SK-N-SH treated with all-trans-retinoic acid at 6 μM for 48 hours (cell line): ENCODE results near the gene ETS1.

ENCODE experiments used
- ATAC-seq: fragments of 200-7000 bp; cut with Tn5 transposase; 3 replicates; pipeline ENCODE4 v1.9.1; 2020; ENCODE audit warnings: mild to moderate bottlenecking, moderate library complexity
- ARNTL ChIP-seq: fragments of 450-650 bp; formaldehyde crosslinking; IDR thresholded peaks from 2 replicates; pipeline ENCODE4 v1.5.0; 2020; ENCODE audit warnings: low read depth, mild to moderate bottlenecking, moderate library complexity, borderline replicate concordance
- BACH2 ChIP-seq: fragments of 250-450 bp; sonication (Bioruptor Pico); IDR thresholded peaks from 2 replicates; pipeline ENCODE4 v1.9.0; 2021; ENCODE audit warnings: mild to moderate bottlenecking, borderline replicate concordance
- CSDC2 ChIP-seq: fragments of 250-450 bp; sonication (Bioruptor Pico); IDR thresholded peaks from 2 replicates; pipeline ENCODE4 v1.5.0; 2020; ENCODE audit warnings: mild to moderate bottlenecking, moderate library complexity
- ESRRG ChIP-seq: fragments of 250-450 bp; sonication (Bioruptor Pico); IDR thresholded peaks from 2 replicates; pipeline ENCODE4 v1.6.1; 2021; ENCODE audit warnings: mild to moderate bottlenecking
- GLIS3 ChIP-seq: fragments of 250-450 bp; sonication (Bioruptor Pico); IDR thresholded peaks from 2 replicates; pipeline ENCODE4 v1.5.0; 2020; ENCODE audit warnings: mild to moderate bottlenecking, moderate library complexity
- ISL1 ChIP-seq: fragments of 250-450 bp; sonication (Bioruptor Pico); IDR thresholded peaks from 2 replicates; pipeline ENCODE4 v2.1.2; 2022; ENCODE audit warnings: mild to moderate bottlenecking, moderate library complexity
- PPARA ChIP-seq: fragments of 250-450 bp; sonication (Bioruptor Pico); IDR thresholded peaks from 2 replicates; pipeline ENCODE4 v1.5.0; 2020; ENCODE audit warnings: mild to moderate bottlenecking, borderline replicate concordance
- RARB ChIP-seq: fragments of 250-450 bp; sonication (Bioruptor Pico); IDR thresholded peaks from 2 replicates; pipeline ENCODE4 v1.8.0; 2021; ENCODE audit warnings: mild to moderate bottlenecking, moderate library complexity
- SNAI2 ChIP-seq: fragments of 250-450 bp; sonication (Bioruptor Pico); IDR thresholded peaks from 2 replicates; pipeline ENCODE4 v1.5.0; 2020; ENCODE audit warnings: mild to moderate bottlenecking, moderate library complexity
- TCF4 ChIP-seq: fragments of 250-450 bp; sonication (Bioruptor Pico); IDR thresholded peaks from 2 replicates; pipeline ENCODE4 v1.8.0; 2021; ENCODE audit warnings: mild to moderate bottlenecking, moderate library complexity, borderline replicate concordance
- TOX ChIP-seq: fragments of 250-450 bp; sonication (Bioruptor Pico); IDR thresholded peaks from 2 replicates; pipeline ENCODE4 v1.8.0; 2021; ENCODE audit warnings: mild to moderate bottlenecking, moderate library complexity, borderline replicate concordance
- ZC3H10 ChIP-seq: fragments of 250-450 bp; sonication (Bioruptor Pico); IDR thresholded peaks from 2 replicates; pipeline ENCODE4 v1.5.1; 2021; ENCODE audit warnings: mild to moderate bottlenecking, moderate library complexity
- ZFP3 ChIP-seq: fragments of 250-450 bp; sonication (Bioruptor Pico); IDR thresholded peaks from 2 replicates; pipeline ENCODE4 v1.5.0; 2020; ENCODE audit warnings: mild to moderate bottlenecking, moderate library complexity
- ZFP30 ChIP-seq: fragments of 450-650 bp; formaldehyde crosslinking; IDR thresholded peaks from 2 replicates; pipeline ENCODE4 v1.5.0; 2022; ENCODE audit warnings: mild to moderate bottlenecking, moderate library complexity
- ZNF565 ChIP-seq: fragments of 450-650 bp; formaldehyde crosslinking; conservative IDR thresholded peaks from 2 replicates; pipeline ENCODE4 v1.5.0; 2020; ENCODE audit warnings: low read depth, mild to moderate bottlenecking, moderate library complexity
- ZNF70 ChIP-seq: fragments of 450-650 bp; formaldehyde crosslinking; IDR thresholded peaks from 2 replicates; pipeline ENCODE4 v1.5.0; 2020; ENCODE audit warnings: mild to moderate bottlenecking, moderate library complexity
- ZNF8 ChIP-seq: fragments of 450-650 bp; formaldehyde crosslinking; IDR thresholded peaks from 2 replicates; pipeline ENCODE4 v1.5.0; 2020; ENCODE audit warnings: mild to moderate bottlenecking, moderate library complexity
- TF ChIP-seq, protein P1 (sequence below): fragments of 250-450 bp; sonication (Bioruptor Pico); IDR thresholded peaks from 2 replicates; pipeline ENCODE4 v1.5.1; 2020; ENCODE audit warnings: low read depth, mild to moderate bottlenecking, moderate library complexity
- TF ChIP-seq, protein P2 (sequence below): fragments of 250-450 bp; sonication (Bioruptor Pico); IDR thresholded peaks from 2 replicates; pipeline ENCODE4 v1.8.0; 2021; ENCODE audit warnings: low read depth, mild to moderate bottlenecking, moderate library complexity, borderline replicate concordance
- TF ChIP-seq, protein P3 (sequence below): fragments of 250-450 bp; sonication (Bioruptor Pico); IDR thresholded peaks from 2 replicates; pipeline ENCODE4 v1.5.0; 2020; ENCODE audit warnings: mild to moderate bottlenecking, moderate library complexity
- TF ChIP-seq, protein P4 (sequence below): fragments of 250-450 bp; sonication (Bioruptor Pico); IDR thresholded peaks from 2 replicates; pipeline ENCODE4 v1.8.0; 2020; ENCODE audit warnings: mild to moderate bottlenecking, moderate library complexity, borderline replicate concordance
- TF ChIP-seq, protein P5 (sequence below): fragments of 250-450 bp; sonication (Bioruptor Pico); IDR thresholded peaks from 2 replicates; pipeline ENCODE4 v1.5.1; 2021; ENCODE audit warnings: mild to moderate bottlenecking, moderate library complexity

The ETS1 gene

DNA sequence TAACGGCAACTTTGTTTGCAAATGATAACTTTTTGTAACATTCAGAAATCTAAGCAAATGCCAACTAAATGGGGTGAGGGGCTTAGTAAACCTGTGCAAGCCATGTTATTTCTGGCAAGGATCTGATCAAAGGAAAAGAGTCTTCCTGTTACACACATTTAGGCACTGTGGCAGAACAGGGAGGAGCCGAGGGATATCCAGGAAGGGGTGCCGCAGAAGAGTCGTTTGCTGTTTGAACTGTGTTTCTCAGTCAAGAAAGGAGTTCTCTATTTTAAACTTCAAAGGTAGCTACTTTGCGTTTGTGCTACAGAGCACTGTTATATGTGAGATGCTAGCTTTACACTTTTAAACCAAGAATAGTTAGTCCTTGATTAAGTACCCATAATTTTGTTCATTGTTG is 175.5 kb downstream of the ETS1 start:
- no peak for TF ChIP-seq ARNTL (CRISPR knock-in tag)
- TF ChIP-seq ZNF70 (CRISPR knock-in tag) = no peak
- TF ChIP-seq GLIS3 (CRISPR knock-in tag) = no peak
- TF ChIP-seq ZNF565 = no peak
- no peak for TF ChIP-seq CSDC2 (CRISPR knock-in tag)
- TF ChIP-seq ZFP3 = no peak
- TF ChIP-seq, protein P1, sequence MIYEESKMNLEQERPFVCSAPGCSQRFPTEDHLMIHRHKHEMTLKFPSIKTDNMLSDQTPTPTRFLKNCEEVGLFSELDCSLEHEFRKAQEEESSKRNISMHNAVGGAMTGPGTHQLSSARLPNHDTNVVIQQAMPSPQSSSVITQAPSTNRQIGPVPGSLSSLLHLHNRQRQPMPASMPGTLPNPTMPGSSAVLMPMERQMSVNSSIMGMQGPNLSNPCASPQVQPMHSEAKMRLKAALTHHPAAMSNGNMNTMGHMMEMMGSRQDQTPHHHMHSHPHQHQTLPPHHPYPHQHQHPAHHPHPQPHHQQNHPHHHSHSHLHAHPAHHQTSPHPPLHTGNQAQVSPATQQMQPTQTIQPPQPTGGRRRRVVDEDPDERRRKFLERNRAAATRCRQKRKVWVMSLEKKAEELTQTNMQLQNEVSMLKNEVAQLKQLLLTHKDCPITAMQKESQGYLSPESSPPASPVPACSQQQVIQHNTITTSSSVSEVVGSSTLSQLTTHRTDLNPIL (CRISPR knock-in tag) = no peak
- TF ChIP-seq, protein P2, sequence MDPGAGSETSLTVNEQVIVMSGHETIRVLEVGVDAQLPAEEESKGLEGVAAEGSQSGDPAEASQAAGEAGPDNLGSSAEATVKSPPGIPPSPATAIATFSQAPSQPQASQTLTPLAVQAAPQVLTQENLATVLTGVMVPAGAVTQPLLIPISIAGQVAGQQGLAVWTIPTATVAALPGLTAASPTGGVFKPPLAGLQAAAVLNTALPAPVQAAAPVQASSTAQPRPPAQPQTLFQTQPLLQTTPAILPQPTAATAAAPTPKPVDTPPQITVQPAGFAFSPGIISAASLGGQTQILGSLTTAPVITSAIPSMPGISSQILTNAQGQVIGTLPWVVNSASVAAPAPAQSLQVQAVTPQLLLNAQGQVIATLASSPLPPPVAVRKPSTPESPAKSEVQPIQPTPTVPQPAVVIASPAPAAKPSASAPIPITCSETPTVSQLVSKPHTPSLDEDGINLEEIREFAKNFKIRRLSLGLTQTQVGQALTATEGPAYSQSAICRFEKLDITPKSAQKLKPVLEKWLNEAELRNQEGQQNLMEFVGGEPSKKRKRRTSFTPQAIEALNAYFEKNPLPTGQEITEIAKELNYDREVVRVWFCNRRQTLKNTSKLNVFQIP (CRISPR knock-in tag) = no peak
- TF ChIP-seq, protein P3, sequence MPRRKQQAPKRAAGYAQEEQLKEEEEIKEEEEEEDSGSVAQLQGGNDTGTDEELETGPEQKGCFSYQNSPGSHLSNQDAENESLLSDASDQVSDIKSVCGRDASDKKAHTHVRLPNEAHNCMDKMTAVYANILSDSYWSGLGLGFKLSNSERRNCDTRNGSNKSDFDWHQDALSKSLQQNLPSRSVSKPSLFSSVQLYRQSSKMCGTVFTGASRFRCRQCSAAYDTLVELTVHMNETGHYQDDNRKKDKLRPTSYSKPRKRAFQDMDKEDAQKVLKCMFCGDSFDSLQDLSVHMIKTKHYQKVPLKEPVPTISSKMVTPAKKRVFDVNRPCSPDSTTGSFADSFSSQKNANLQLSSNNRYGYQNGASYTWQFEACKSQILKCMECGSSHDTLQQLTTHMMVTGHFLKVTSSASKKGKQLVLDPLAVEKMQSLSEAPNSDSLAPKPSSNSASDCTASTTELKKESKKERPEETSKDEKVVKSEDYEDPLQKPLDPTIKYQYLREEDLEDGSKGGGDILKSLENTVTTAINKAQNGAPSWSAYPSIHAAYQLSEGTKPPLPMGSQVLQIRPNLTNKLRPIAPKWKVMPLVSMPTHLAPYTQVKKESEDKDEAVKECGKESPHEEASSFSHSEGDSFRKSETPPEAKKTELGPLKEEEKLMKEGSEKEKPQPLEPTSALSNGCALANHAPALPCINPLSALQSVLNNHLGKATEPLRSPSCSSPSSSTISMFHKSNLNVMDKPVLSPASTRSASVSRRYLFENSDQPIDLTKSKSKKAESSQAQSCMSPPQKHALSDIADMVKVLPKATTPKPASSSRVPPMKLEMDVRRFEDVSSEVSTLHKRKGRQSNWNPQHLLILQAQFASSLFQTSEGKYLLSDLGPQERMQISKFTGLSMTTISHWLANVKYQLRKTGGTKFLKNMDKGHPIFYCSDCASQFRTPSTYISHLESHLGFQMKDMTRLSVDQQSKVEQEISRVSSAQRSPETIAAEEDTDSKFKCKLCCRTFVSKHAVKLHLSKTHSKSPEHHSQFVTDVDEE (CRISPR knock-in tag) = no peak
- TF ChIP-seq ESRRG (CRISPR knock-in tag) = no peak
- no peak for TF ChIP-seq BACH2
- TF ChIP-seq ISL1 = no peak
- no peak for TF ChIP-seq RARB (CRISPR knock-in tag)
- TF ChIP-seq ZC3H10 = no peak
- TF ChIP-seq SNAI2 = no peak
- TF ChIP-seq, protein P4, sequence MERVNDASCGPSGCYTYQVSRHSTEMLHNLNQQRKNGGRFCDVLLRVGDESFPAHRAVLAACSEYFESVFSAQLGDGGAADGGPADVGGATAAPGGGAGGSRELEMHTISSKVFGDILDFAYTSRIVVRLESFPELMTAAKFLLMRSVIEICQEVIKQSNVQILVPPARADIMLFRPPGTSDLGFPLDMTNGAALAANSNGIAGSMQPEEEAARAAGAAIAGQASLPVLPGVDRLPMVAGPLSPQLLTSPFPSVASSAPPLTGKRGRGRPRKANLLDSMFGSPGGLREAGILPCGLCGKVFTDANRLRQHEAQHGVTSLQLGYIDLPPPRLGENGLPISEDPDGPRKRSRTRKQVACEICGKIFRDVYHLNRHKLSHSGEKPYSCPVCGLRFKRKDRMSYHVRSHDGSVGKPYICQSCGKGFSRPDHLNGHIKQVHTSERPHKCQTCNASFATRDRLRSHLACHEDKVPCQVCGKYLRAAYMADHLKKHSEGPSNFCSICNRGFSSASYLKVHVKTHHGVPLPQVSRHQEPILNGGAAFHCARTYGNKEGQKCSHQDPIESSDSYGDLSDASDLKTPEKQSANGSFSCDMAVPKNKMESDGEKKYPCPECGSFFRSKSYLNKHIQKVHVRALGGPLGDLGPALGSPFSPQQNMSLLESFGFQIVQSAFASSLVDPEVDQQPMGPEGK = no peak
- no peak for TF ChIP-seq PPARA
- TF ChIP-seq TCF4 (CRISPR knock-in tag) = no peak
- TF ChIP-seq ZFP30 (CRISPR knock-in tag) = no peak
- TF ChIP-seq, protein P5, sequence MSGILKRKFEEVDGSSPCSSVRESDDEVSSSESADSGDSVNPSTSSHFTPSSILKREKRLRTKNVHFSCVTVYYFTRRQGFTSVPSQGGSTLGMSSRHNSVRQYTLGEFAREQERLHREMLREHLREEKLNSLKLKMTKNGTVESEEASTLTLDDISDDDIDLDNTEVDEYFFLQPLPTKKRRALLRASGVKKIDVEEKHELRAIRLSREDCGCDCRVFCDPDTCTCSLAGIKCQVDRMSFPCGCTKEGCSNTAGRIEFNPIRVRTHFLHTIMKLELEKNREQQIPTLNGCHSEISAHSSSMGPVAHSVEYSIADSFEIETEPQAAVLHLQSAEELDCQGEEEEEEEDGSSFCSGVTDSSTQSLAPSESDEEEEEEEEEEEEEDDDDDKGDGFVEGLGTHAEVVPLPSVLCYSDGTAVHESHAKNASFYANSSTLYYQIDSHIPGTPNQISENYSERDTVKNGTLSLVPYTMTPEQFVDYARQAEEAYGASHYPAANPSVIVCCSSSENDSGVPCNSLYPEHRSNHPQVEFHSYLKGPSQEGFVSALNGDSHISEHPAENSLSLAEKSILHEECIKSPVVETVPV (CRISPR knock-in tag) = no peak
- no peak for ATAC-seq

DNA sequence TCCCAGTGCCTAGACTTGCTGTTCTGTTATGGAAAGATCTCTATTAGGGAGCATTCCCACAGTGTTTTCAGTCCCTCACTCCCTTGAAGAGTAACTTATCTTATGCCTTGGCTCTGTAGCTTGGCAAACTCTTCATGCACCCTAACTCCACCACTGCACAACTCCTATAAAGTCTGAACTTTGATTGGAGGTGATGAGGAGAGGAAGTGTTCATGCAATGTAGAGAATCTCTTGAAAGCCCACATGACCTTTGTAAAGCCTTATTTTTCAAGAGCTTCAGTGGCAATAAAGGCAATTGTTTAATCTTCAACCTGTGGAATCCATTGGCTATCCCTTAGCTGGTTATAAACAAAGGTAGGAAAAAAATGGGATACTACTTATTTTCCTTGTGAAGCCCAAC is 176.2 kb downstream of the ETS1 start:
- no peak for ATAC-seq
- no peak for TF ChIP-seq ZNF8
- no peak for TF ChIP-seq TOX (CRISPR knock-in tag)
- TF ChIP-seq ZC3H10 = no peak
- TF ChIP-seq, protein P5 (CRISPR knock-in tag) = no peak
- TF ChIP-seq, protein P4 = no peak
- no peak for TF ChIP-seq ZFP30 (CRISPR knock-in tag)
